Renal pelvis (tissue), 4 donors: ENCODE measurements around the gene NUDT16. TPM values are rescaled to one million over a fixed set of nuclear protein-coding genes. Genes with fewer than 3 reads are reported as not detected.

Source experiments
- DNase-seq: peaks from one replicate; pipeline ENCODE4 v3.0.0-alpha.2; 2013
- polyA plus RNA-seq, 3 donors: library from polyadenylated mRNA; unstranded; fragments of 120-200 nt; gene quantifications; one replicate each; pipeline ENCODE4 v1.2.1, GENCODE V29; 2013; ENCODE audit not compliant: insufficient read length in 3 of 3

Gene NUDT16
- polyA plus RNA-seq, 3 donors, result 43.9 to 47.3 (median 47.0) TPM

- DNase-seq, result no peak
These were observed 45.7 kb downstream of the NUDT16 start for GRCh38 chr3:131427226-131427625.

- DNase-seq, result no peak
These were observed 50.2 kb downstream of the NUDT16 start for GRCh38 chr3:131431754-131432153.

- DNase-seq, result no peak
These were observed 50.9 kb downstream of the NUDT16 start for GRCh38 chr3:131432441-131432840.

GRCh38 chr3:131435000-131435399, 53.4 kb downstream of the NUDT16 start:
- no peak for DNase-seq

Other genes with a start within 250 kb of the NUDT16 start
- gene MRPL3, start 121.2 kb downstream of the NUDT16 start, polyA plus RNA-seq, result 100 to 1,000 TPM; 108 to 116 (median 109) TPM